AG04449 (cell line): ENCODE results near the gene ASIC3.

Experiments
- CTCF ChIA-PET: fragments of 350-600 bp; formaldehyde crosslinking; extraction: SDS; loops from one replicate; lab custom pipeline; 2021; ENCODE audit warnings: antibody characterized with exemption; lab: Yijun Ruan, JAX
- POLR2A ChIA-PET: fragments of 400-600, 350-600 bp; formaldehyde crosslinking; extraction: SDS; loops from one replicate; lab custom pipeline; 2020; ENCODE audit warnings: antibody characterized with exemption, inconsistent platforms; lab: Yijun Ruan, JAX
- DNase-seq: peaks from one replicate; pipeline ENCODE4 v3.0.0-alpha.2; 2010; ENCODE audit warnings: low read depth, low spot score
- H3K4me3 ChIP-seq: 2 replicates; pipeline ENCODE4 v1.5.1; 2011; ENCODE audit warnings: low read depth, mild to moderate bottlenecking, control low read depth, low read length
- CTCF ChIP-seq: IDR thresholded peaks from one replicate; pipeline ENCODE4 v1.5.1; 2011; ENCODE audit warnings: mild to moderate bottlenecking, moderate library complexity, low read length, control low read depth, inconsistent platforms; ENCODE audit not compliant: insufficient read depth; ENCODE audit errors: missing control alignments

ASIC3 gene

GRCh38 chr7:151048911-151049463, 656 bp downstream of the ASIC3 start:
- H3K4me3 ChIP-seq = no peak overlapping the region
- DNase-seq = no peak
- no peak for TF ChIP-seq CTCF
- ChIA-PET POLR2A (no interaction called here), CTCF (interaction anchor here (1.9 kb wide), 1 partner anchor 31 kb away, joined by 5 read pairs; no protein-coding TSS in a partner anchor)

- CTCF ChIA-PET = interaction anchor here (0.6 to 2.0 kb wide), 5 partner anchors 12 to 60 kb away, joined by 3 to 5 read pairs (median 3); no protein-coding TSS in a partner anchor
- no peak for DNase-seq
- no peak overlapping the region for H3K4me3 ChIP-seq
- POLR2A ChIA-PET = interaction anchor here (0.5 to 2.1 kb wide), 3 partner anchors 12 to 43 kb away, joined by 3 to 7 read pairs (median 3); partner anchors contain the start of gene FASTK
- TF ChIP-seq CTCF = no peak
Observed at GRCh38 chr7:151051108-151051507, 2.8 kb downstream of the ASIC3 start.

GRCh38 chr7:151053096-151053495, 4.8 kb downstream of the ASIC3 start:
- TF ChIP-seq CTCF = no peak
- no peak for DNase-seq
- POLR2A ChIA-PET = no interaction called here
- no peak overlapping the region for H3K4me3 ChIP-seq
- CTCF ChIA-PET = interaction anchor here (1.9 kb wide), 1 partner anchor 58 kb away, joined by 8 read pairs; no protein-coding TSS in a partner anchor

GRCh38 chr7:151053751-151054150, 5.4 kb downstream of the ASIC3 start:
- DNase-seq = no peak
- no peak overlapping the region for H3K4me3 ChIP-seq
- ChIA-PET CTCF (no interaction called here), POLR2A (no interaction called here)
- TF ChIP-seq CTCF = no peak

GRCh38 chr7:151056283-151056665, 7.9 kb downstream of the ASIC3 start:
- no peak overlapping the region for H3K4me3 ChIP-seq
- DNase-seq = no peak
- POLR2A ChIA-PET = no interaction called here
- CTCF ChIA-PET = no interaction called here
- TF ChIP-seq CTCF = no peak

- CTCF ChIA-PET = interaction anchor here (0.9 to 1.2 kb wide), 3 partner anchors 25 to 55 kb away, joined by 3 to 5 read pairs (median 3); no protein-coding TSS in a partner anchor
- POLR2A ChIA-PET = no interaction called here
- no peak for DNase-seq
- peak overlapping the region; percentile 73 for H3K4me3 ChIP-seq
- TF ChIP-seq CTCF = no peak
Observed at GRCh38 chr7:151056666-151057505, 8.6 kb downstream of the ASIC3 start.
